HG02759 (cell line): ENCODE results near the gene ESPL1.

Source experiments
- ATAC-seq: cut with Tn5 transposase; IDR thresholded peaks from one replicate; pipeline ENCODE4 v1.9.1; 2021; ENCODE audit warnings: mild to moderate bottlenecking, moderate library complexity; ENCODE audit not compliant: unreplicated experiment

Gene ESPL1

DNA sequence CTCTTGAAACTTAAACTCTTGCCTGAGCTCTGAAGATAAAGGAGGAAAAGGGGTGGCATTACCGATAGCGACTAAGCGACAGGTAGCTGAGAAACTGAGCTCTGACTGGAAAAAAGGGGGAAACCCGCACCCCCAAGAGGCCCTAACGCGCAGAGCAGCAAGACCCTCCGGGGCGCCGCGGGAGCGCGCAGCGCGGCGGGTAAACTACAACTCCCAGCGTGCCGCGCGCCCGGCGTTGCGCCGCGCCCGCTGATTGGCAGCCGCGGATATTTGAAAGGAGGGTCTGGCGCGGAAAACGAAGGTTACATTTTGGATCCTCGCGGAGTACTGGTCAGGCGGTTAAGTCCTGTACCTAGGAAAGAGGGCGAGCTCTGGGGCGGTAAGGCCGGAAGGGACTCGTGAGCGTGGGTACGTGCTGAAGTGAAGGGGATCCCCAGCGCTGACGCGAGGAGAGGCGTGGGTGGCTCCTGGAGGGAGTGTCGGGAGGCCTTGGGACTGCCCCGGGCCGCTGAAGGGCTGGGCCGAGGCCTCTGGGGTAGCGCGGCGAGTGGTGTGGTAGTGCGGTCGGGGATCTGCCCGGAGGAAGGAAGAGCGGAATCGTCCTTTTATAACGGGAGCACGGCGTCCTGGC lies at the start of gene ESPL1:
Gene ESPL1, plus strand, starts transcription at position 301 of the 631 bp plus-strand sequence. CDS start 468 bp downstream, outside the sequence.
- ATAC-seq: peak; percentile 92

DNA sequence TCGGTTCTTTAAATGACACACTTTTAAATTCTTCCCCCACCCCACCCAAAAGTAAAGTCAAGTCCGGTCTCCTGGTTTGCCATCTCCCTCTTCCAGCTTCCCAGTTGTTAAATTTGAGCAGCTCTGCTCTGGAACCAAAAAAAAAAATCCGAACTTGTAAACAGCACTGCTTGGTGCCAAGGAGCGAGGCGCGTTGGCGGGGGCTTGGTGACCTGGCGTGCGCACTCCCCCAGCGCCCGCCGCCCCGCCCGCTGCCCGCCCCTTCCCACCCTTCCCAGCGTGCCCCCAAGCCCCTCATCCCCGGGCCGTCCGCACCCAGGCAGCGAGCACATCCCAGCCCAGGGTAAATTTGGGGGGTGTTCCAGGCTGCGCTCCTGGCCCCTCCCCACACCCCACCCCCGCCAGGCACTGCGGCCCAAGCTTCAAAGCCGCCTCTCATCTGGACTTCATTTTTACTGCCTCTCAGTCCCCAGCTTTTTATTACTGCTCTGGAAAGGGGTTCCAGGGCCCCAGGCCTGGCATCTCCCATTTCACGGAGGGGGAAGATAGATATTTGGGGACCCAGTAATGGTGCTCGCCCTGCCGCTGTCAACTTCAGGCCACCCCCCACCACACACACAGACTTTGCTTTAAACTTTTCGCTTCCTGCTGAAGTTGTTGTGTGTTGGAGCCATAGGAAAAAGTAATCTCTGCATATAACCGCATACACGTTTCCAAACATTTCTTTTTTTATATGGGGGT lies 49.4 kb upstream of the ESPL1 start:
- no peak for ATAC-seq

DNA sequence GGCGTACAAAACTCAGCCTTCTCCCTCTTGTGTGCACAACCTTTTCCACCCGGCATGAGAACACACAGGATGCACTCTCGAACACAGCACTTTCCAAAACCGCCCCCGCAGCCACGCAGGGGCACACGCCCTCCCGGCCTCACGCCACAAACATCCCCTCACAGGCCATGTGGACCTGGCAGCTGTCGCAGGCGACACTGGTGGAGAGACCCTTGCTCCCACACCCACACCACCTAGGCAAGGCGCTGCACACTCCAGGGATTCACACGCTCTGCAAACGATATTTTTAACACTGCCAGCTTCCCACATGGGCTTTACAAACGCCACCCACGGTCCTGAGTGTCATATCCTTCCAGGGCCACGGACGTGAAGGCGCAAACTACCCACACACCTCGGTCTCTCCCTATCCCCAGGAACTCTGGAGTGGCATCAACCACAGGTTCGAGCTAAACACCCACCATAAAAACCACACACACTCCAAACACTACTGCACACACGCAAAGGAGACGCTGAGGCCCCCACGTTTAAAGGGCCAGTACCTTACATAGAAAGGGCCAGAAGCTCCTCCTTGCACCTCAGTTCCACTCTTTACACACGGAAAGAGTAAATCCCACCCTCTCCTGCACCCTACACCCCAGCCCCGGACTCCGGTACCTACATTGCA lies 48.7 kb upstream of the ESPL1 start:
- ATAC-seq: peak; percentile 8

DNA sequence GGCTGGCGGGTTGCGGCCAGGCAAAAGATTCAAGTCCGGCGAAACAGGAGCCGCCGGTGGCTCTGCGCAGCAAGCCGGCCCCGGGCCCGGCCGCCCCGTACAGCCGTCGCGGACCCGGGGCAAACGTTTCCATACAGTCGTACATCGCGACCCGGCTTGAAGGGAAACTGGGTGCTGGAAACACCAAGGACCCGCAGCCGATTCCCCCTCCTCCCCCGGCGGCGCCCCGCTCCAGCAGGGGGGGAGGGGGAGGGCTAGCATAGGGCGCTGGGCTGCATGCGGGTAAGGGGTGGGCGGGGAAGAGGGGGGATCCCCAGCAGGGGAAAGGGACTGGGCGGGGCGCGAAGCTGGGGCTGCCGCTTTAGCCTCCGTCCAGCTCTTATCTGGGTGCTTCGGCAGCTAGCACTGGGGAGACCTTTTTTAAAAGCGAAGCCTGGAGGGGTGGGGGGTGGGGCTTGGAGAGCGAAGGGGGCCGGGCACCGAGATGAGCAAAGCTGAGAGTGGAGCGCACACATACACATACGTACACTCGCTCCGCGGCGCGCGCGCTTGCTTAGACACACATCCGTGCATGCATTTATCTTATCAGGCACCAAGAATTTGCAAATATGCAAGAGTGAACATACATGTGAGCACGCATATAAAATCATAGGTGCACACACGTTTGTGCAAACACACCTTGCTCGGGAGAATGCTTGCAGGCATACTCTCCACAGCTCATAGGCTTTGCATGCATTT lies 48.0 kb upstream of the ESPL1 start:
- ATAC-seq: peak; percentile 28

DNA sequence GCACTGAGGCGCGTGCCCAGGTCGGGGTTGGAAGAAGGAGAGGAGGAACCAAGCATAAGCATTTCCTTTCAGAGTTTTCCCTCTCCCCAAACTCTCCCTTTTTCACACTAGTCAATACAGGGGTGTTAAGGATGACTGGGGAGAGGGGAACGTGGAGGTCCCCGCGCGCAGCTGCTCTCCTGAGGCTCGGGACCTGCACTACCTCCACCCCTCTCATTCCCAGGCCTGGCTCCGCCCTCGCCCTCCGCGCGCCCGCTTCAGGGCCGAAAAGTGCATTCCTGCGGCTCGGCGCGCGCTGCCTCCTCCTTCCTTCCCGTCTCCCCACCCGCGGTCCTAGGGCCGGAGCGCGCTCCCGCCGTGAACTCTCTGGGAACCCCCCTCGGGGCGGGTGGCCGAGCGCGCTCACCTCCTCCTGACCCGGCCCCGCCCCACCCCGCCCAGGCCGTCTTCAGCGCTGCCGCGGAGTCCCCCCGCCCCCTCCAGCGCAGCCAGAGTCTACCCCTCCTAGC lies 47.4 kb upstream of the ESPL1 start:
- ATAC-seq: peak; percentile 64

DNA sequence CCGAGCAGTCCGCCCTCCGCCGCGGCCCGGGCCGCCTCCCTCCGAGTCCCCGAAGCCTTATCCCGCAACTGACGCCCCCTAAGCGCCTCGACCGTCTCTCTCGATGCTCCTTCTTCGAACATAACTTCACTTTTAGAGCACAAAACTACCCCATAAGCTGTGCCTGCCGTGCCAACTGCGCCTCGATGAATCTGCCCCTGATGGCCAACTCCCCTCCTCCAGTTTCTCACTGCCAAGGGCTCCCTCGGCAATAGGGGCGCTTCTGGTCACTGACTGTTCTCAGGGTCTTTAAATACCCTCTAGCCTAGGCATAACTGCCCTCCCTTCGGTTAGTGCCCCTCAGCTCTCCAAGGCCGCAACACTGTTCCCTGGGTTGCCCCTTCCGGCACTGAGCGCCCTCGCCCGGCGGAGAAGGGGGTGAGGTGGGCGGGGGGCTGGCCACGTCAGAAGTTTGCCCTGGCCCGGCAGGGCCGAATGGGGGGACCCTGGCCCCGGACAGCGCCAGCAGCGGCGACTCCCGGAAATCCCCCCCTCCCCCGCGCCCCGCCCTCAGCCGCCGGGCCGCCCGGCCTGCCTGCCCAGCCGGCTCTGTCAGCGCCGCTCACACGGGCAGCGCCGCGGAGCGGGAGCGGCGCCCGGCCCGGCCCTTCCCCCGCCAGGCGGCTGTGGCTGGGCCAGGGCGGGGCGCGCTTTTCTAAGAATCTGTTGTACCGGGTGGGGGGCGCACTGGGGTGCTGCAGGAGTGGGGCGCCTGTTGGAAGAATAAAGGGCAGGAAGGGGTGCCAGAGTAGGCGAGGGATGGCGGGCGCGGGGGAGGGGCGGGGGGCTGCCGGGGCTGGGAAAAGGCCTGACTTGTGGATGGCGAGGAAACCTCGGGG lies 46.7 kb upstream of the ESPL1 start:
- peak; percentile 33 for ATAC-seq

- ATAC-seq: no peak
Measured at GRCh38 chr12:53222170-53222721, 45.9 kb upstream of the ESPL1 start.

DNA sequence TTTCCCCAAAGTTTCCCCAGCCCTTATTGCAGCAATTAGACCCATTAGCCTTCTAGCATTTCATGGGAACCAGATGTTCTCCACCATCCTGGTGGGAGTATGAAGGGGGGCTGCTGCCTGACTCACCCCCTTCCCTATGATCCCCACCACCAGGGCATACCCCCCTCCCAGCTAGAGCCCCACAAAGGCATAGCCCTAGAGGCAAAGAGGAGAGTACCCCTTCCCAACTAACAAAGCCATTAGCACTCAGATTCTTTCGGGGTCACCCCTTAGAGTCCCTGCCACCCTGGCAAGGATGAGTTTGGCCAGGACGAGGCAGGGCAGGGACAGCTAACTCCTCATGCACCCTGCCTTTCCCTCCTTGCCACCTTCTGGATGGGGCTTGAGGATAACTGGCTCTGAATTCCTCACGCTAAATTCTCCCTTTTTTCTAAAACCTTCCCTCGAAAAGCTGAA lies 45.3 kb upstream of the ESPL1 start:
- no peak for ATAC-seq

DNA sequence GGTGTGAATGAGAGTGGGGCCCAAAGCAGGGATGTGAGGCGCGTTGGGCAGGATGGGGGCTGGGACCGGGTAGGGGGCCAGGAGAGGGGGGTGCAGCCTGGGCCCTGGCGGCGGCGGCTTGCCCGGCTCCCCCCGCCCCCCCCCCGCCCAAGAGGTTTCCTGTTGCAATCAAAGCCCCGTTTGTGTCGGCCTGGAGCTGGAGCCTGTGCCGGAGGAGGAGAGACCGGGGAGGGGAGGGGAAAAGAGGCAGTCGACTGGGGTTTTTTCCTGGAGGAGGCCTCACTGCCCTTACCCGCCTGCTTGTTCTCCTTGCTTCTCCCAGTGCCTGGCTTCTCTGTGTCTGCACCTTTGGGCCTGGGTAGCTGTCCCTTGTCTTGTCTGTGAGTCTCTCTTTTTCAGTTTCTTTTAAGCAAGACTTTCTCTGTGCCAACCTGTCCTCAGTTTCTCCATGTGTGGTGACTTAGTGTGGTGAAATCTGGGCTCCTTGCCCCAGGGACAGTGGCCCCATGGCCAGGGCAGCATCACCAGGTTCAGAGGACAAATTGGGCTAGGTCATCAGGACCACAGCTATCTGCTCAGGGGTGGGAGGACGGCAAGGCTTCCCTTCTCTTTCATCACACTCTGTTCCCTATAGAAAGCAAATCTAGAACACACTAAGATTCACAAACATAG lies 44.6 kb upstream of the ESPL1 start:
- no peak for ATAC-seq

- no peak for ATAC-seq
Measured at GRCh38 chr12:53224061-53224896, 43.8 kb upstream of the ESPL1 start.

DNA sequence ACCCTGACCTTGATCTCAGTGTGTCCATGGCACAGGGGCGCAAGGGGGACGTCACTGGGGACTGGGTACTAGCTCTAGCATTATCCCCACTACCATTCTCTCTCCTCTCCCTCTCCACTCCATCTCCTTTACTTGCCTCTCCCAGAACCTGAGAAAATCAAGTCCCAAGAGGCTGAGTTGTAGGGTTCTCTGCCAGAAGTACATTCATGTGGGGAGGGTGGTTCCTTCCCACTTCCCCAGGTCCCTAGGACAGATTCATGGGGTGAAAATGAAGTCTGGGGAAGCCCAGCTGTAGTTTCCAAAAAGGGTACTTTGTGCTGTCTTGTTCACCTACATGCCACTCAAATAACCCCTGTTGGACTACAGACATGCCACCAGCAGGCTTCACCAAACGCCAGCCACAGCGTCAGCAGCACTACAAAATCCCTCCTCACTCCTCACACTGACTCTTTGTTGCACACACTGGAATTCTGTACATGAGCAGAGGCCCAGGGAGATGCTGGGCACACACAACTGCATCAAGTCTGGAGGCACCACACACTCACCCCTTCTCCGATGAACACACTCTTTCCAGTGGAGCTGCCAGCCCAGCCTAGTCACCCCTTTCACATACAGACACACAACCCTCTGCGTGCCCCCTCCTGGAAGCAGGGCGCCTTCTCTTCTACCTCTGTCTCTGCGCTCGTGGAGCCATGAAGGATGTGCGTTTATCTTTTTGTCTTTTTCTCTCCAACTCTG lies 43.0 kb upstream of the ESPL1 start:
- no peak for ATAC-seq

DNA sequence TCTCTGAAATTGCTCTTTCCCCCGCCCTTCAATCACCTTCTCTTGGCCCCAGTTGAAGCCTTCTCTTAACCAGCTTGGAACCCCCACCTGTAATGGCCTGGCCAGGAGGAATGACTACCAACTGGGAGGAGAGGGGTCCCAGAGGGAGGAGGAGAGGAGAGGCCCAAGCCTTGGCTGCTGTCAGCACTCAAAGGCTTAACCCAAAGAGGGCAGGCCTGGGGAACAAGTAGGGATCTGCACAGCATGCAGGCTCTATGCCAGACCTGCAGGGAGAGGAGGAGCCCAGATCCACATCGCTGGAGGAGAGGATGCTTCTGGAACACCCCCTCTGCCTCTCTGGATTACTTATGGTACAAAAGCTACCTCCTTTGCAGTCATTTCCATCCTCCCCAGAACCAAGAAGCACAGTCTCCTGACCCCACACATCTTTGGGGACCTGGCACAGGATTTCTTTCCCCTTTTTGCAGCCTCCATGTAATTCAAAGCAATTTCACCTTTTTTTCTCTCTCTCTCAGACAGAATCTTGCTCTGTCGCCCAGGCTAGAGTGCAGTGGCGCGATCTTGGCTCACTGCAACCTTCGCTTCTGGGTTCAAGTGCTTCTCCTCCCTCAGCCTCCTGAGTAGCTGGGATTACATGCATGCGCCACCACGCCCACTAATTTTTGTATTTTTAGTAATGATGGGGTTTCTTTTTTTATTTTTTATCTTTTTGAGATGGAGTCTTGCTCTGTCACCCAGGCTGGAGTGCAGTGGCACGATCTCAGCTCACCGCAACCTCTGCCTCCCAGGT lies 42.3 kb upstream of the ESPL1 start:
- ATAC-seq: no peak

DNA sequence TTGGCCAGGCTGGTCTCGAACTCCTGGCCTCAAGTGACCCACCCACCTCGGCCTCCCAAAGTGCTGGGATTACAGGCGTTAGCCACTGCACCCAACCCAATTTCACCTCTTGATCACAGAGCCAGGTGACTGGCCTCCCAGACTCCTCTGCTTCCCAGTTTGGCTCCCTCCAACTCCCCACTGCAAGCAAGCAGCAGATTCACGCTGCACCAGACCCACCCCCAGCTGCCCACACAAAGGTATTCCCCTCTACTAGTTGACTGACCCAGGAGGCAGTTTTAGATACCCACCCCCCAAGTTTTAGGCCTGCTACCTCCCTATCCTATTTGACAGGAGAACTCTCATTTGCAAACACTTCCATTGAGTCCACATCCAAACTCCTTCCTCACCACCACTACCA lies 41.3 kb upstream of the ESPL1 start:
- no peak for ATAC-seq

GRCh38 chr12:53227341-53227740 lies 40.8 kb upstream of the ESPL1 start:
- no peak for ATAC-seq

- ATAC-seq: no peak
Measured at GRCh38 chr12:53227836-53228235, 40.3 kb upstream of the ESPL1 start.

DNA sequence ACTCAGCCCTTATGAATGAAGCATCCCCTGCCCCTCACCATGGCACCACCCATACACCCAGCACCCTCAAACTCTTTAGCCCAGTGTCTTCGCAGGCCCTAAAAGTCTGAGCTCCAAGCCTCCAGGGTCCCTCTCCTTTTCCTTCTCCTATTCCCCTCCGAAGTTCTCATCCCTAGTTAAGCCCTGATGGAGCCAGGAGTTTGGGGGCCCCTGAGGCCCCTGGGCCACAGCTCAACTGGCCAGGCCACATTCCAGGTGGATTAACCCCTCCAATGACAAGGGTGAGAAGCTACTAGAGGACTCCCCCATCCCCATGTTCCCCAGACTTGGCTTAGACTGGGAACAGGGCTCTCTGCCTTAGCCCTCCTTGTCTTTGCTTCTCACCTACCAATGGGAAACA lies 38.6 kb upstream of the ESPL1 start:
- ATAC-seq: no peak
